ENCODE measurements around the gene PRDX2. TPM values are rescaled to one million over a fixed set of nuclear protein-coding genes. Genes with fewer than 3 reads are reported as not detected.
A peak's percentile ranks its signal among the peaks of the same experiment; 100 is the strongest.
"Not testable (repeated sequence)": the region's sequence is repeated elsewhere in the genome, so short reads cannot be mapped to it uniquely, and the experiment has no call there.

The PRDX2 gene
- total RNA-seq, 1 donor from 2014 or later: 123 TPM

GRCh38 chr19:12833738-12834565 is 32.4 kb upstream of the PRDX2 start:
- Histone ChIP-seq H3K9me3 (no peaks in the 10 kb centered on the region), H3K4me3 (peak overlapping the region; percentile 40), H3K4me1 (peaks cover 13% of the 10 kb centered on the region), H3K27ac (no peak overlapping the region), H3K36me3 (no peaks in the 10 kb centered on the region), H3K27me3 (peaks cover 91% of the 10 kb centered on the region)
- no peak for TF ChIP-seq CTCF (IDR thresholded peaks at IDR 0.05)
- DNase-seq: peak; percentile 69
- intact Hi-C loops (cut with DNase I): no loop called here
- peak; percentile 8 for ATAC-seq

- DNase-seq (no peak), ATAC-seq (no peak)
- intact Hi-C loops (cut with DNase I): no loop called here
- Histone ChIP-seq H3K4me3 (no peak overlapping the region), H3K4me1 (peaks cover 10% of the 10 kb centered on the region), H3K27me3 (peaks cover 89% of the 10 kb centered on the region), H3K36me3 (no peaks in the 10 kb centered on the region), H3K9me3 (no peaks in the 10 kb centered on the region), H3K27ac (no peak overlapping the region)
- no peak for TF ChIP-seq CTCF (IDR thresholded peaks at IDR 0.05)
Observed at GRCh38 chr19:12833418-12833737, 31.8 kb upstream of the PRDX2 start.

GRCh38 chr19:12828494-12828893 is 26.9 kb upstream of the PRDX2 start:
- ATAC-seq (peak; percentile 42), DNase-seq (no peak)
- no peaks in the 10 kb centered on the region for H3K36me3 ChIP-seq
- no peak overlapping the region for H3K4me3 ChIP-seq
- intact Hi-C loops (cut with DNase I): no loop called here
- no peaks in the 10 kb centered on the region for H3K9me3 ChIP-seq
- TF ChIP-seq CTCF (IDR thresholded peaks at IDR 0.05): no peak
- H3K4me1 ChIP-seq: peaks cover 9% of the 10 kb centered on the region
- peaks cover 86% of the 10 kb centered on the region for H3K27me3 ChIP-seq
- no peak overlapping the region for H3K27ac ChIP-seq

GRCh38 chr19:12825254-12826131 is 23.9 kb upstream of the PRDX2 start:
- peaks cover 61% of the 10 kb centered on the region for H3K27me3 ChIP-seq
- H3K27ac ChIP-seq: no peak overlapping the region
- peaks cover 6% of the 10 kb centered on the region for H3K4me1 ChIP-seq
- no peak overlapping the region for H3K4me3 ChIP-seq
- peak; percentile 28 for TF ChIP-seq CTCF (IDR thresholded peaks at IDR 0.05)
- intact Hi-C loops (cut with DNase I): no loop called here
- DNase-seq (no peak), ATAC-seq (peak; percentile 57)
- H3K36me3 ChIP-seq: no peaks in the 10 kb centered on the region
- no peaks in the 10 kb centered on the region for H3K9me3 ChIP-seq

GRCh38 chr19:12821761-12822160 is 20.2 kb upstream of the PRDX2 start:
- no peak overlapping the region for H3K4me3 ChIP-seq

GRCh38 chr19:12817810-12818209 is 16.2 kb upstream of the PRDX2 start:
- ATAC-seq: not testable (repeated sequence)

More at GRCh38 chr19:12821761-12822160, 20.2 kb upstream of the PRDX2 start:
- Histone ChIP-seq H3K9me3 (no peaks in the 10 kb centered on the region), H3K4me1 (no peaks in the 10 kb centered on the region), H3K36me3 (no peaks in the 10 kb centered on the region), H3K27me3 (peaks cover 26% of the 10 kb centered on the region), H3K27ac (no peak overlapping the region)
- ATAC-seq (no peak), DNase-seq (no peak)
- no peak for TF ChIP-seq CTCF (IDR thresholded peaks at IDR 0.05)
- intact Hi-C loops (cut with DNase I): no loop called here

GRCh38 chr19:12817188-12817587 is 15.6 kb upstream of the PRDX2 start:
- H3K4me3 ChIP-seq; H3K9me3 ChIP-seq; ATAC-seq; H3K4me1 ChIP-seq; H3K36me3 ChIP-seq; intact Hi-C loops (cut with DNase I); H3K27ac ChIP-seq; H3K27me3 ChIP-seq; DNase-seq: not testable (repeated sequence)

More at GRCh38 chr19:12817810-12818209, 16.2 kb upstream of the PRDX2 start:
- H3K27ac ChIP-seq; intact Hi-C loops (cut with DNase I); H3K36me3 ChIP-seq; H3K4me3 ChIP-seq; H3K9me3 ChIP-seq; DNase-seq; H3K27me3 ChIP-seq; H3K4me1 ChIP-seq: not testable (repeated sequence)
